Measurements from ENCODE around the gene C16orf89.

DNA sequence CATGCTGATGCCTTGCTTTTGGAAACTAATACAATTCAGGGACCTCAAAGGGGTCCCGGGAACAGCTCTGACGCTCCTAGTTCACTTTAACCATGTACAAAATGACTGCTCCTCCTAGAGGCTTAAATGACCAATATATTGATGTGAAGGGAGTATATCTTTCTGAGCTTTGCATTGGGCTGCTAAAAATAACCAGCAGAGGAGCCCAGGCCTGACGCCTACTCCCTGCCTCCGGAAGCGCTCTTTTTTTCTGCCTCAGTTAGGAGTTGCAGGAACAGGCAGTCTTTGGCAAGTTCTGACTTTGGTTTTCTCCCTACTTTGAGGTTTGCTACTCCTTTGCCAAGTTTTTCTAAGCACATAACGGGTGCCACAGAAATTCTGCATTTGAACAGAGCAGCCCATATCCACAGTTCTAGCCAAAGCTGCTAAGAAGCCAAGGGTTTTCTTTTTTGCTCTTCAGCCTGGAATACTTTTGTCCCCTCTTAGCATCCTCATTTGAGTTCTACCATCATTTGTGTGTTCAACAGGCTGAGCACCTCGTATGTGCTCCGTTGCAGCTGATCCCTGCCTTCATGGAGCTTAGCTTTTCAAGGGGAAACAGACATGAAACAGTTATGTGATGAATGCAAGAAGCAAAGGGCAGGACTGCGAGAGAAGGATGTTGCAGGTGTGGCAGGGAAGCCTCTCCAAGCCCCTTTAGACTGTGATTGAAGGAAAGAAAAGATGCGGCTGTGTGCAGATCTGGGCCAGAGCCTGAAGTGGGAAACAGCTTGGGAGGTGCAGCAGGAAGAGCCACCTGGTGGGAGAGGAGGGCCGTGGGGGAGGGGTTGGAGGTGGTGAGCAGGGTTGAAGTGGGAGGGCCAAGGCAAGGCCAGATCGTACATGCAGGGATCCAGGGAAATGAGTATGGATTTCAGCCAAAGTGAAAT is 29.3 kb downstream of the C16orf89 start:
- TF ChIP-seq POLR2A (IDR thresholded peaks at IDR 0.05; ENCODE audit: low read length) = no peak
- no peak for TF ChIP-seq GATA1 (IDR thresholded peaks at IDR 0.05; ENCODE audit: low read depth, low read length)
